ENCODE data around the gene UGT1A8. TPM values are rescaled to one million over a fixed set of nuclear protein-coding genes. Genes with fewer than 3 reads are reported as not detected.
"Not testable (repeated sequence)": the region's sequence is repeated elsewhere in the genome, so short reads cannot be mapped to it uniquely, and the experiment has no call there.

The UGT1A8 gene
- total RNA-seq, 1 donor from 2014 or later: 0.17 TPM

- no peak for TF ChIP-seq CTCF (conservative IDR thresholded peaks at IDR 0.05)
- no peaks in the 10 kb centered on the region for H3K4me1 Mint-ChIP-seq (ENCODE audit: unreplicated experiment)
- no peaks in the 10 kb centered on the region for H3K36me3 Mint-ChIP-seq
- DNase-seq (ENCODE audit: extremely low spot score, unreplicated experiment): no peak
- no peak overlapping the region for H3K4me3 Mint-ChIP-seq
- peaks cover 11% of the 10 kb centered on the region for H3K27me3 Mint-ChIP-seq
- no peaks in the 10 kb centered on the region for H3K9me3 Mint-ChIP-seq
- no peak overlapping the region for H3K27ac Mint-ChIP-seq
Observed at GRCh38 chr2:233588400-233588799, 29.0 kb upstream of the UGT1A8 start.

GRCh38 chr2:233592706-233593105 is 24.7 kb upstream of the UGT1A8 start:
- not testable (repeated sequence) for H3K27me3 Mint-ChIP-seq; H3K4me3 Mint-ChIP-seq; H3K27ac Mint-ChIP-seq; H3K36me3 Mint-ChIP-seq; H3K9me3 Mint-ChIP-seq; H3K4me1 Mint-ChIP-seq (ENCODE audit: unreplicated experiment); DNase-seq (ENCODE audit: extremely low spot score, unreplicated experiment)

- no peak overlapping the region for H3K27ac Mint-ChIP-seq
- DNase-seq (ENCODE audit: extremely low spot score, unreplicated experiment): no peak
- no peaks in the 10 kb centered on the region for H3K4me1 Mint-ChIP-seq (ENCODE audit: unreplicated experiment)
- no peaks in the 10 kb centered on the region for H3K9me3 Mint-ChIP-seq
- H3K4me3 Mint-ChIP-seq: no peak overlapping the region
- H3K36me3 Mint-ChIP-seq: no peaks in the 10 kb centered on the region
- H3K27me3 Mint-ChIP-seq: peaks cover 4% of the 10 kb centered on the region
- no peak for TF ChIP-seq CTCF (conservative IDR thresholded peaks at IDR 0.05)
Observed at GRCh38 chr2:233593201-233593600, 24.2 kb upstream of the UGT1A8 start.

- H3K9me3 Mint-ChIP-seq: peaks cover under 1% of the 10 kb centered on the region
- DNase-seq (ENCODE audit: extremely low spot score, unreplicated experiment): no peak
- no peak overlapping the region for H3K27ac Mint-ChIP-seq
- TF ChIP-seq CTCF (conservative IDR thresholded peaks at IDR 0.05): no peak
- no peaks in the 10 kb centered on the region for H3K4me1 Mint-ChIP-seq (ENCODE audit: unreplicated experiment)
- no peaks in the 10 kb centered on the region for H3K36me3 Mint-ChIP-seq
- H3K27me3 Mint-ChIP-seq: peaks cover 6% of the 10 kb centered on the region
- no peak overlapping the region for H3K4me3 Mint-ChIP-seq
Observed at GRCh38 chr2:233597522-233597921, 19.9 kb upstream of the UGT1A8 start.

- Mint-ChIP-seq H3K27ac (no peak overlapping the region), H3K27me3 (peaks cover 8% of the 10 kb centered on the region), H3K36me3 (no peaks in the 10 kb centered on the region), H3K9me3 (peaks cover 5% of the 10 kb centered on the region), H3K4me3 (no peak overlapping the region), H3K4me1 (ENCODE audit: unreplicated experiment) (no peaks in the 10 kb centered on the region)
- DNase-seq (ENCODE audit: extremely low spot score, unreplicated experiment): no peak
- TF ChIP-seq CTCF (conservative IDR thresholded peaks at IDR 0.05): no peak
Observed at GRCh38 chr2:233598952-233599351, 18.5 kb upstream of the UGT1A8 start.

GRCh38 chr2:233600386-233600785 is 17.0 kb upstream of the UGT1A8 start:
- TF ChIP-seq CTCF (conservative IDR thresholded peaks at IDR 0.05): no peak
- Mint-ChIP-seq H3K4me3 (no peak overlapping the region), H3K4me1 (ENCODE audit: unreplicated experiment) (no peaks in the 10 kb centered on the region), H3K27ac (no peak overlapping the region), H3K9me3 (peaks cover 5% of the 10 kb centered on the region), H3K36me3 (no peaks in the 10 kb centered on the region), H3K27me3 (peaks cover 8% of the 10 kb centered on the region)
- no peak for DNase-seq (ENCODE audit: extremely low spot score, unreplicated experiment)

All from type B pancreatic cell (in vitro differentiated cells).